Measurements from ENCODE around the gene IQGAP3. TPM values are rescaled to one million over a fixed set of nuclear protein-coding genes. Genes with fewer than 3 reads are reported as not detected.

IQGAP3 gene
- total and polyA plus RNA-seq, 7 donors, result 0.01 to 0.24 (median 0.08) TPM

- TF ChIP-seq, protein P1, sequence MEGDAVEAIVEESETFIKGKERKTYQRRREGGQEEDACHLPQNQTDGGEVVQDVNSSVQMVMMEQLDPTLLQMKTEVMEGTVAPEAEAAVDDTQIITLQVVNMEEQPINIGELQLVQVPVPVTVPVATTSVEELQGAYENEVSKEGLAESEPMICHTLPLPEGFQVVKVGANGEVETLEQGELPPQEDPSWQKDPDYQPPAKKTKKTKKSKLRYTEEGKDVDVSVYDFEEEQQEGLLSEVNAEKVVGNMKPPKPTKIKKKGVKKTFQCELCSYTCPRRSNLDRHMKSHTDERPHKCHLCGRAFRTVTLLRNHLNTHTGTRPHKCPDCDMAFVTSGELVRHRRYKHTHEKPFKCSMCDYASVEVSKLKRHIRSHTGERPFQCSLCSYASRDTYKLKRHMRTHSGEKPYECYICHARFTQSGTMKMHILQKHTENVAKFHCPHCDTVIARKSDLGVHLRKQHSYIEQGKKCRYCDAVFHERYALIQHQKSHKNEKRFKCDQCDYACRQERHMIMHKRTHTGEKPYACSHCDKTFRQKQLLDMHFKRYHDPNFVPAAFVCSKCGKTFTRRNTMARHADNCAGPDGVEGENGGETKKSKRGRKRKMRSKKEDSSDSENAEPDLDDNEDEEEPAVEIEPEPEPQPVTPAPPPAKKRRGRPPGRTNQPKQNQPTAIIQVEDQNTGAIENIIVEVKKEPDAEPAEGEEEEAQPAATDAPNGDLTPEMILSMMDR (IDR thresholded peaks at IDR 0.05), result no peak
- intact Hi-C loops (cut with DNase I), result loop anchor here in 1 of 2 donors (5.0 kb wide), 1 partner anchor 84 kb away; no protein-coding TSS in a partner anchor
- Histone ChIP-seq H3K27ac (no peak overlapping the region), H3K36me3 (ENCODE audit: insufficient read depth in 1 of 2, low read depth in 1 of 2) (peaks cover 16 to 68% of the 10 kb centered on the region in 2 donors), H3K27me3 (ENCODE audit: insufficient read depth in 3 of 3, low read length in 2 of 3) (no peaks in the 10 kb centered on the region), H3K9me3 (no peaks in the 10 kb centered on the region), H3K4me3 (no peak overlapping the region), H3K4me1 (peaks cover 18% of the 10 kb centered on the region)
- ATAC-seq (no peak), DNase-seq (no peak)
- 78 to 87% (median 86%) methylated on average over 3 of the region's 3 CpGs for WGBS, 3 donors
Measured at GRCh38 chr1:156596426-156596825, 24.1 kb upstream of the IQGAP3 start.

GRCh38 chr1:156595016-156595415 is 22.7 kb upstream of the IQGAP3 start:
- no peak for ATAC-seq
- peaks cover 16 to 68% of the 10 kb centered on the region in 2 donors for H3K36me3 ChIP-seq (ENCODE audit: insufficient read depth in 1 of 2, low read depth in 1 of 2)
- no peak overlapping the region for H3K4me3 ChIP-seq
- intact Hi-C loops (cut with DNase I), result loop anchor here in 1 of 2 donors (5.0 kb wide), 1 partner anchor 83 kb away; no protein-coding TSS in a partner anchor
- TF ChIP-seq, protein P1 (IDR thresholded peaks at IDR 0.05), result no peak
- peaks cover 16% of the 10 kb centered on the region for H3K4me1 ChIP-seq
- H3K27ac ChIP-seq, result no peak overlapping the region
- 86 to 92% (median 88%) methylated on average over 2 of the region's 2 CpGs for WGBS, 3 donors
- H3K27me3 ChIP-seq (ENCODE audit: insufficient read depth in 3 of 3, low read length in 2 of 3), result no peaks in the 10 kb centered on the region
- no peaks in the 10 kb centered on the region for H3K9me3 ChIP-seq
- no peak for DNase-seq

DNA sequence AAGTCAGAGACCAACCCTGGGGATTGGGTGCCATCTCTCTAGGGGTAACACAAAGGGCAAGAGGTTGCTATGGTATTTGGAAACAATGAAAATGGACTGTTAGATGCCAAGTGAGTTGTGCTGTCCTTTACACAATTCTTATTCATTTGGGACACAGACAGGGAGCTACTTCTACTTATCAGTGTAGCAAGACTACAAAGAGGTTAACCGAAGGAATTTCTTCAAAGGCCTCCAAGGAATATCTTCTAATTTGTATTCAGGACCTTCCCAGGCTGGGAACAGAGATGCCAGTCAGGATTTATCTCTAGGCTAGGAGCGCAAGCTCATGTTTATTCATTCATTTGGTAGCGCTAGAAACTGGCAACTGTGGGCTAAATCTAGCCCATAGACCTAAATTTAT is 21.8 kb upstream of the IQGAP3 start:
- Histone ChIP-seq H3K36me3 (ENCODE audit: insufficient read depth in 1 of 2, low read depth in 1 of 2) (peaks cover 16 to 68% of the 10 kb centered on the region in 2 donors), H3K9me3 (no peaks in the 10 kb centered on the region), H3K27ac (no peak overlapping the region), H3K4me3 (no peak overlapping the region), H3K27me3 (ENCODE audit: insufficient read depth in 3 of 3, low read length in 2 of 3) (no peaks in the 10 kb centered on the region), H3K4me1 (peaks cover 12% of the 10 kb centered on the region)
- intact Hi-C loops (cut with DNase I), result no loop called here
- DNase-seq, result no peak
- ATAC-seq, result no peak
- TF ChIP-seq, protein P1 (IDR thresholded peaks at IDR 0.05), result no peak
- WGBS, 3 donors, result 86 to 88% (median 87%) methylated on average over 3 of the region's 3 CpGs

DNA sequence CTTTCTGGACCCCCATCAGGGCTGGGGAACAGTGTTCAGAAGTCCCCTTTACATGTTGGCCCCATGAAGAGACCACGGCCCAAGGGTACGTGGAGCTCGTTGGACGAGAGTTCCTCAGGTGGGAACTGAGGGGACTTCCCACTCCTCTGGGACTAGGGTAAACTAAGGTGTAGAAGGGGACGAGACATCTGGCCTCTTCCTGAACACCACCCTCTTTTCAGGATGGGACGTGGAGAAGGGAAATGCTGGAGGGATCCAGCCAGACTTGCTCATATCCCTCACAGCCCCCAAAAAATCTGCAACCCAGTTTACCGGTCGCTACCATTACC is 21.3 kb upstream of the IQGAP3 start:
- H3K9me3 ChIP-seq, result no peaks in the 10 kb centered on the region
- intact Hi-C loops (cut with DNase I), result no loop called here
- ATAC-seq (no peak), DNase-seq (no peak)
- no peak overlapping the region for H3K27ac ChIP-seq
- 79 to 87% (median 86%) methylated on average over 8 of the region's 8 CpGs for WGBS, 3 donors
- peaks cover 12% of the 10 kb centered on the region for H3K4me1 ChIP-seq
- no peak overlapping the region for H3K4me3 ChIP-seq
- no peaks in the 10 kb centered on the region for H3K27me3 ChIP-seq (ENCODE audit: insufficient read depth in 3 of 3, low read length in 2 of 3)
- TF ChIP-seq, protein P1 (IDR thresholded peaks at IDR 0.05), result no peak
- H3K36me3 ChIP-seq (ENCODE audit: insufficient read depth in 1 of 2, low read depth in 1 of 2), result peaks cover 16 to 63% of the 10 kb centered on the region in 2 donors

Measured in psoas muscle (tissue), 8 donors.